ENCODE data around the gene PTPRD.
A peak's percentile ranks its signal among the peaks of the same experiment; 100 is the strongest.
"Not testable (repeated sequence)": the region's sequence is repeated elsewhere in the genome, so short reads cannot be mapped to it uniquely, and the experiment has no call there.

The PTPRD gene

GRCh38 chr9:9560382-9561035 is 1052.3 kb downstream of the PTPRD start:
- DNase-seq, result no peak

- no peak for DNase-seq
Measured at GRCh38 chr9:9558907-9559306, 1053.9 kb downstream of the PTPRD start.

- DNase-seq, result no peak
Measured at GRCh38 chr9:9557804-9558334, 1054.9 kb downstream of the PTPRD start.

GRCh38 chr9:9556865-9557803 is 1055.7 kb downstream of the PTPRD start:
- DNase-seq, result no peak

- peak; percentile 84 for DNase-seq
Measured at GRCh38 chr9:9552665-9553064, 1060.1 kb downstream of the PTPRD start.

- DNase-seq, result no peak
Measured at GRCh38 chr9:9538766-9539165, 1074.0 kb downstream of the PTPRD start.

GRCh38 chr9:9538356-9538755 is 1074.4 kb downstream of the PTPRD start:
- peak; percentile 1 for DNase-seq

GRCh38 chr9:9536523-9536922 is 1076.3 kb downstream of the PTPRD start:
- DNase-seq, result no peak

GRCh38 chr9:9523476-9524139 is 1089.2 kb downstream of the PTPRD start:
- no peak for DNase-seq

- DNase-seq, result no peak
Measured at GRCh38 chr9:9522406-9522805, 1090.4 kb downstream of the PTPRD start.

GRCh38 chr9:9521033-9521779 is 1091.6 kb downstream of the PTPRD start:
- no peak for DNase-seq

- DNase-seq, result no peak
Measured at GRCh38 chr9:9504869-9505268, 1107.9 kb downstream of the PTPRD start.

- no peak for DNase-seq
Measured at GRCh38 chr9:9499546-9499945, 1113.3 kb downstream of the PTPRD start.

GRCh38 chr9:9498846-9499245 is 1114.0 kb downstream of the PTPRD start:
- no peak for DNase-seq

GRCh38 chr9:9498128-9498527 is 1114.7 kb downstream of the PTPRD start:
- DNase-seq, result no peak

- DNase-seq, result no peak
Measured at GRCh38 chr9:9494336-9494735, 1118.5 kb downstream of the PTPRD start.

- DNase-seq, result no peak
Measured at GRCh38 chr9:9492506-9492905, 1120.3 kb downstream of the PTPRD start.

GRCh38 chr9:9489183-9489582 is 1123.6 kb downstream of the PTPRD start:
- no peak for DNase-seq

- peak; percentile 0 for DNase-seq
Measured at GRCh38 chr9:9483175-9483574, 1129.6 kb downstream of the PTPRD start.

GRCh38 chr9:9478741-9479140 is 1134.1 kb downstream of the PTPRD start:
- DNase-seq, result no peak

GRCh38 chr9:9469271-9469670 is 1143.5 kb downstream of the PTPRD start:
- DNase-seq, result no peak

GRCh38 chr9:9441874-9442273 is 1170.9 kb downstream of the PTPRD start:
- not testable (repeated sequence) for DNase-seq

- DNase-seq, result no peak
Measured at GRCh38 chr9:9437641-9438040, 1175.2 kb downstream of the PTPRD start.

Data from NCI-H2171 treated with DMSO at 0.1 percent for 48 hours (cell line).